ENCODE results near the gene CBX2.
A peak's percentile ranks its signal among the peaks of the same experiment; 100 is the strongest.

CBX2 gene

DNA sequence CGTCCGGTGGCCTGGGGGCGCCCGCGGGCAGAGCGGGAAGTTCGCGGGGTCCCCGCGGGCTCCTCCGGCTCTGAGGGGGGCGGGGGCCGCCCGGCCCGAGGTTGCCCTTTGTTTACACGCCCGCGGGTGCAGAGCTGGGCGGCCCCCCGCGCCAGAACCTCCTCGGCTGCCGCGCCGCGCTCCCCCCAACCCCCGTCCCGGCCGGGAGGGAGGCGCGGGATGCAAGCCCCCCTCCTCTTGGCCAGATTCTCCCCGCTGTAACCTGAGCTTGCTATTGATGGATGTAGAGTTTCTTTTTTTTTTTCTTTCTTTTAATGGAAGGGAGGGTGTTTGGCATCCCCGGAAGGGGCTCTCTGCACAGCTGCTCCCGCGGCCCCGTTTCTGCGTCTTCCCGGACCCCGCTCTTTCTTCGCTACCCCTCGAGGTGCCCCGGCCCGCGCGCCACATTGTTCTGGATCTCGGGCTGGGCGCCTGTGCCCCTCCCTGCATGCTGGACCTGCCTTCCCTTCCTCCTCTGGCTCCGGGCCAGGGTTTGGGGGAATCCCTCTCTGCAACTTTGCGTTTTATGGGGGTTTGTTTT is 646 bp downstream of the CBX2 start:
- ATAC-seq (ENCODE audit: insufficient read depth, low read depth), result peak; percentile 46
- Histone ChIP-seq H2AFZ (ENCODE audit: low read depth, low read length) (peak overlapping the region; percentile 68), H3K79me2 (ENCODE audit: insufficient read depth, low read length) (peaks cover 45% of the 10 kb centered on the region), H3K27me3 (ENCODE audit: insufficient read depth, low read length, poor library complexity) (peaks cover 5% of the 10 kb centered on the region), H3K27ac (ENCODE audit: low read length) (peak overlapping the region; percentile 62), H3K4me2 (ENCODE audit: insufficient read depth, low read length) (peak overlapping the region; percentile 96), H3K36me3 (ENCODE audit: insufficient read depth, low read length) (peaks cover 47% of the 10 kb centered on the region), H4K20me1 (ENCODE audit: insufficient read depth, low read length) (peaks cover 47% of the 10 kb centered on the region), H3K9ac (ENCODE audit: low read depth, low read length) (peak overlapping the region; percentile 85), H3K4me3 (ENCODE audit: low read depth in 1 of 2, low read length in 2 of 2) (peak overlapping the region; percentile 81 to 84; a peak in 3 of 4 replicates), H3K9me3 (ENCODE audit: insufficient read depth, low read length, severe bottlenecking) (no peaks in the 10 kb centered on the region), H3K4me1 (ENCODE audit: insufficient read depth, low read length) (peaks cover 33% of the 10 kb centered on the region)
- TF ChIP-seq, protein P1, sequence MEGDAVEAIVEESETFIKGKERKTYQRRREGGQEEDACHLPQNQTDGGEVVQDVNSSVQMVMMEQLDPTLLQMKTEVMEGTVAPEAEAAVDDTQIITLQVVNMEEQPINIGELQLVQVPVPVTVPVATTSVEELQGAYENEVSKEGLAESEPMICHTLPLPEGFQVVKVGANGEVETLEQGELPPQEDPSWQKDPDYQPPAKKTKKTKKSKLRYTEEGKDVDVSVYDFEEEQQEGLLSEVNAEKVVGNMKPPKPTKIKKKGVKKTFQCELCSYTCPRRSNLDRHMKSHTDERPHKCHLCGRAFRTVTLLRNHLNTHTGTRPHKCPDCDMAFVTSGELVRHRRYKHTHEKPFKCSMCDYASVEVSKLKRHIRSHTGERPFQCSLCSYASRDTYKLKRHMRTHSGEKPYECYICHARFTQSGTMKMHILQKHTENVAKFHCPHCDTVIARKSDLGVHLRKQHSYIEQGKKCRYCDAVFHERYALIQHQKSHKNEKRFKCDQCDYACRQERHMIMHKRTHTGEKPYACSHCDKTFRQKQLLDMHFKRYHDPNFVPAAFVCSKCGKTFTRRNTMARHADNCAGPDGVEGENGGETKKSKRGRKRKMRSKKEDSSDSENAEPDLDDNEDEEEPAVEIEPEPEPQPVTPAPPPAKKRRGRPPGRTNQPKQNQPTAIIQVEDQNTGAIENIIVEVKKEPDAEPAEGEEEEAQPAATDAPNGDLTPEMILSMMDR (IDR thresholded peaks at IDR 0.05; ENCODE audit: borderline replicate concordance, extremely low read depth, low read length, poor library complexity, severe bottlenecking), result no peak
- TF ChIP-seq EZH2 (IDR thresholded peaks at IDR 0.05; ENCODE audit: borderline replicate concordance, low read depth, low read length, severe bottlenecking), result no peak
- peak; percentile 57 for DNase-seq

DNA sequence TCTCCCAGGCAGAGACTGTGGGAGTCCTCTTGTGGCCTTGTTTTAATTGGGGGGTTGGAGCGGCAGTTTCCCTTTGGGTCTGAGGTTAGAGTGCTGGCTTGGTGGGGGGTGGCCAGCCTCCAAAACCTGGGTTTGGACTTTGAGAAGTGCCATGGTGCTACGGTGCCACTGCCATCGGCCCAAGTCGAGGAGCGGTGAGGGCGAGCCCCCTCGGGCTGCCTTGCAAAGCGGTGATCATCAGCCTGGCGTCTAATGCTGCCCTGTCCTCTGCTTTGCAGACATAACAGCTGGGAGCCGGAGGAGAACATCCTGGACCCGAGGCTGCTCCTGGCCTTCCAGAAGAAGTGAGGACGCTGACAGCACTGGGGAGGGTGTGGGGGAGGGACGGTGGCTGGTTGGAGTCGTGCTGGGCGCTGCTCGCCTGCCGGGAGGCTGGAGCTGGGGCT is 1.2 kb downstream of the CBX2 start:
- H3K27ac ChIP-seq (ENCODE audit: low read length), result peak overlapping the region; percentile 62
- ATAC-seq (ENCODE audit: insufficient read depth, low read depth), result no peak
- no peak for DNase-seq
- TF ChIP-seq, protein P1 (IDR thresholded peaks at IDR 0.05; ENCODE audit: borderline replicate concordance, extremely low read depth, low read length, poor library complexity, severe bottlenecking), result no peak
- no peak for TF ChIP-seq EZH2 (IDR thresholded peaks at IDR 0.05; ENCODE audit: borderline replicate concordance, low read depth, low read length, severe bottlenecking)
- H3K79me2 ChIP-seq (ENCODE audit: insufficient read depth, low read length), result peaks cover 45% of the 10 kb centered on the region
- peaks cover 48% of the 10 kb centered on the region for H4K20me1 ChIP-seq (ENCODE audit: insufficient read depth, low read length)
- H3K4me1 ChIP-seq (ENCODE audit: insufficient read depth, low read length), result peaks cover 33% of the 10 kb centered on the region
- peak overlapping the region; percentile 85 for H3K9ac ChIP-seq (ENCODE audit: low read depth, low read length)
- peaks cover 5% of the 10 kb centered on the region for H3K27me3 ChIP-seq (ENCODE audit: insufficient read depth, low read length, poor library complexity)
- H3K36me3 ChIP-seq (ENCODE audit: insufficient read depth, low read length), result peaks cover 52% of the 10 kb centered on the region
- no peaks in the 10 kb centered on the region for H3K9me3 ChIP-seq (ENCODE audit: insufficient read depth, low read length, severe bottlenecking)
- H3K4me3 ChIP-seq (ENCODE audit: low read depth in 1 of 2, low read length in 2 of 2), result peak overlapping the region; percentile 81 to 84; a peak in 3 of 4 replicates
- H2AFZ ChIP-seq (ENCODE audit: low read depth, low read length), result 0 out of 2 replicates have a peak overlapping the region, but pooled peaks have one; percentile 68
- H3K4me2 ChIP-seq (ENCODE audit: insufficient read depth, low read length), result peak overlapping the region; percentile 96

DNA sequence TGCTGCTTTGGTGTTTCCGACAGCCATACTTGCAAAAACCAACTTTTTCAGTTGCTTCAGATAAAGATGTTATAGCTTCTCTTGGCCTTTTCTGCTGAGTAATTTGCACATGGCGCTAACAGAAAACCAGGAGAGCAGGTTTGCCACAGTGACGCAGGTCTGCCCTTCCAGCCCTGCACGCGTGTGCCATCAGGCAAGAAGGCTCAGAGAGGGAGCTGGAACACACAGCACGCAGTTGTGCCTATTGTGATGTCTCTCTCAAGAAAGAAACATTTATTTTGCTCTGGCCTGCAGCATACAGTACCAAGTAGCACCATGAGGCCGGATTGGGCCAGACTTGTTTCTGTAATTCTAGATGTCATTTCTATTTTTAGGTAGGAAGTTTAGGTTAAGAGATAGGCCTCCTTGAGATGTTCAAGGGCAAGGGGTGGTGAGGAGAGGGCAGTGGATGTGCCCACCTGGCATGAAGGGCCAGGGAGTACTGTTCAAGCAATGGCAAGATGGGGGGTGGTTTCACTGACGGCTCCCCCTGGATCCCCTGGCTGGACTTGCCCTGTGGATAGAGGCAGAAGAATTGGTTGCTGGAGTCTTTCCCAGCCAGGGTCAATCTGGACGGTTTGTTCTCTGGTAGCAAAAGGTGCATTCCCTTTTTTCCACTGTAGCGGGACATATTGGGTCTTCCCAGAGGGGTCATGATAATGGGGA is 1.9 kb downstream of the CBX2 start:
- H3K27ac ChIP-seq (ENCODE audit: low read length), result peak overlapping the region; percentile 62
- peaks cover 59% of the 10 kb centered on the region for H3K36me3 ChIP-seq (ENCODE audit: insufficient read depth, low read length)
- no peak for ATAC-seq (ENCODE audit: insufficient read depth, low read depth)
- H3K4me2 ChIP-seq (ENCODE audit: insufficient read depth, low read length), result peak overlapping the region; percentile 96
- H3K4me3 ChIP-seq (ENCODE audit: low read depth in 1 of 2, low read length in 2 of 2), result peak overlapping the region in 1 of 2 experiments; percentile 81; a peak in 2 of 4 replicates
- peaks cover 33% of the 10 kb centered on the region for H3K4me1 ChIP-seq (ENCODE audit: insufficient read depth, low read length)
- H4K20me1 ChIP-seq (ENCODE audit: insufficient read depth, low read length), result peaks cover 54% of the 10 kb centered on the region
- DNase-seq, result no peak
- no peaks in the 10 kb centered on the region for H3K9me3 ChIP-seq (ENCODE audit: insufficient read depth, low read length, severe bottlenecking)
- no peak overlapping the region for H2AFZ ChIP-seq (ENCODE audit: low read depth, low read length)
- H3K9ac ChIP-seq (ENCODE audit: low read depth, low read length), result peak overlapping the region; percentile 85; the same call in 1 of the 2 replicates
- TF ChIP-seq EZH2 (IDR thresholded peaks at IDR 0.05; ENCODE audit: borderline replicate concordance, low read depth, low read length, severe bottlenecking), result no peak
- TF ChIP-seq, protein P1 (IDR thresholded peaks at IDR 0.05; ENCODE audit: borderline replicate concordance, extremely low read depth, low read length, poor library complexity, severe bottlenecking), result peak; percentile 6
- H3K79me2 ChIP-seq (ENCODE audit: insufficient read depth, low read length), result peaks cover 45% of the 10 kb centered on the region
- H3K27me3 ChIP-seq (ENCODE audit: insufficient read depth, low read length, poor library complexity), result peaks cover 4% of the 10 kb centered on the region

Measured in DND-41 (cell line).